ENCODE results near the gene CARNS1. TPM values are rescaled to one million over a fixed set of nuclear protein-coding genes. Genes with fewer than 3 reads are reported as not detected.

The CARNS1 gene
- total and polyA plus RNA-seq, 9 of the 15 experiments (the other 6 are each of a cell fraction or from before 2014, with no cell fraction given) = 0.01 to 0.18 (median 0.06) TPM; not detected in 3

DNA sequence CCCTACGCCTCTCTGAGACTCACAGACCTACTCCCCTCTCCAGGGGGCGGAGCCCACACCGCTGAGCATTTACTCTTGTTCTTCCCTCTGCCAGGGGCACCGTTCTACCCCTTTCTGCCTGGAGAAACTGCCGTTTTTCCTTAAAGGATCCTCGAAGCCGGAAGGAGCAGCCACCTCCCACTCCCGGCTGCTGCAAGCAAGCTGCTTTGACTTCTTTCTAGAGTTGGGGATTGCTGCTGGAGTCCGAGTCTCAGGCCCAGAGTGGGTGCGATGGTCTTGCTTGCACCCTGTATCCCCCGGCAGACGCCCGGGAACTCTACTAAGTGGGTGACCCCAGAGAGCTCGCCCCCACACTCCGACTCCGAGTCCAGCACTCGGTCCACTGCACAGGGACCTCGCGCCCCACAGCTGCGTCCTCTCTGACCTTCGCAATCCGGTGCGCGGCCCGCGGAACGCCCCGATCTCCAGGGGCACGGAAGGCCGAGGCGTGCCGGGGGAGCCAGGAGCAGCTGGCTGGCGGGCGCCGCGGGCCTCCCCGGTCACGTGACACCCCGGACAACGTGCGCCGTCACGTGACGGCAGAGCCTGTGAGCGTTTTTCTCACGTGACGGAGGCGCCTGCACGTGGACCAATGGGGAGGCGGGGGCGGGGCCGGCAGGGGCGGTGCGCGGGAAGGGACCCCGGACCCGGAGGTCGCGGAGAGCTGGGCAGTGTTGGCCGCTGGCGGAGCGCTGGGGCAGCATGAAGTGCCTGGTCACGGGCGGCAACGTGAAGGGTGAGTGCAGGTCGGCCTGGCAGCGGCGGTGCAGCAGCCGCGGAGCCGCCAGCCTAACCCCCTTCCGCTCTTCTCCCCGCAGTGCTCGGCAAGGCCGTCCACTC lies 23.9 kb upstream of the CARNS1 start, which contains the start of gene RAD9A (continued):
- TF ChIP-seq, protein P1, sequence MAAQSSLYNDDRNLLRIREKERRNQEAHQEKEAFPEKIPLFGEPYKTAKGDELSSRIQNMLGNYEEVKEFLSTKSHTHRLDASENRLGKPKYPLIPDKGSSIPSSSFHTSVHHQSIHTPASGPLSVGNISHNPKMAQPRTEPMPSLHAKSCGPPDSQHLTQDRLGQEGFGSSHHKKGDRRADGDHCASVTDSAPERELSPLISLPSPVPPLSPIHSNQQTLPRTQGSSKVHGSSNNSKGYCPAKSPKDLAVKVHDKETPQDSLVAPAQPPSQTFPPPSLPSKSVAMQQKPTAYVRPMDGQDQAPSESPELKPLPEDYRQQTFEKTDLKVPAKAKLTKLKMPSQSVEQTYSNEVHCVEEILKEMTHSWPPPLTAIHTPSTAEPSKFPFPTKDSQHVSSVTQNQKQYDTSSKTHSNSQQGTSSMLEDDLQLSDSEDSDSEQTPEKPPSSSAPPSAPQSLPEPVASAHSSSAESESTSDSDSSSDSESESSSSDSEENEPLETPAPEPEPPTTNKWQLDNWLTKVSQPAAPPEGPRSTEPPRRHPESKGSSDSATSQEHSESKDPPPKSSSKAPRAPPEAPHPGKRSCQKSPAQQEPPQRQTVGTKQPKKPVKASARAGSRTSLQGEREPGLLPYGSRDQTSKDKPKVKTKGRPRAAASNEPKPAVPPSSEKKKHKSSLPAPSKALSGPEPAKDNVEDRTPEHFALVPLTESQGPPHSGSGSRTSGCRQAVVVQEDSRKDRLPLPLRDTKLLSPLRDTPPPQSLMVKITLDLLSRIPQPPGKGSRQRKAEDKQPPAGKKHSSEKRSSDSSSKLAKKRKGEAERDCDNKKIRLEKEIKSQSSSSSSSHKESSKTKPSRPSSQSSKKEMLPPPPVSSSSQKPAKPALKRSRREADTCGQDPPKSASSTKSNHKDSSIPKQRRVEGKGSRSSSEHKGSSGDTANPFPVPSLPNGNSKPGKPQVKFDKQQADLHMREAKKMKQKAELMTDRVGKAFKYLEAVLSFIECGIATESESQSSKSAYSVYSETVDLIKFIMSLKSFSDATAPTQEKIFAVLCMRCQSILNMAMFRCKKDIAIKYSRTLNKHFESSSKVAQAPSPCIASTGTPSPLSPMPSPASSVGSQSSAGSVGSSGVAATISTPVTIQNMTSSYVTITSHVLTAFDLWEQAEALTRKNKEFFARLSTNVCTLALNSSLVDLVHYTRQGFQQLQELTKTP (IDR thresholded peaks at IDR 0.05; ENCODE audit: low read depth in 1 of 2, partially characterized antibody in 2 of 2) = no peak
- TF ChIP-seq WHSC1 (IDR thresholded peaks at IDR 0.05; ENCODE audit: low read length) = no peak
- TF ChIP-seq TCF7 (IDR thresholded peaks at IDR 0.05; ENCODE audit: borderline replicate concordance) = 0 out of 2 replicates have a peak, but pooled peaks have one; percentile 65
- TF ChIP-seq TSC22D4 (tag; IDR thresholded peaks at IDR 0.05) = no peak
- TF ChIP-seq, protein P2, sequence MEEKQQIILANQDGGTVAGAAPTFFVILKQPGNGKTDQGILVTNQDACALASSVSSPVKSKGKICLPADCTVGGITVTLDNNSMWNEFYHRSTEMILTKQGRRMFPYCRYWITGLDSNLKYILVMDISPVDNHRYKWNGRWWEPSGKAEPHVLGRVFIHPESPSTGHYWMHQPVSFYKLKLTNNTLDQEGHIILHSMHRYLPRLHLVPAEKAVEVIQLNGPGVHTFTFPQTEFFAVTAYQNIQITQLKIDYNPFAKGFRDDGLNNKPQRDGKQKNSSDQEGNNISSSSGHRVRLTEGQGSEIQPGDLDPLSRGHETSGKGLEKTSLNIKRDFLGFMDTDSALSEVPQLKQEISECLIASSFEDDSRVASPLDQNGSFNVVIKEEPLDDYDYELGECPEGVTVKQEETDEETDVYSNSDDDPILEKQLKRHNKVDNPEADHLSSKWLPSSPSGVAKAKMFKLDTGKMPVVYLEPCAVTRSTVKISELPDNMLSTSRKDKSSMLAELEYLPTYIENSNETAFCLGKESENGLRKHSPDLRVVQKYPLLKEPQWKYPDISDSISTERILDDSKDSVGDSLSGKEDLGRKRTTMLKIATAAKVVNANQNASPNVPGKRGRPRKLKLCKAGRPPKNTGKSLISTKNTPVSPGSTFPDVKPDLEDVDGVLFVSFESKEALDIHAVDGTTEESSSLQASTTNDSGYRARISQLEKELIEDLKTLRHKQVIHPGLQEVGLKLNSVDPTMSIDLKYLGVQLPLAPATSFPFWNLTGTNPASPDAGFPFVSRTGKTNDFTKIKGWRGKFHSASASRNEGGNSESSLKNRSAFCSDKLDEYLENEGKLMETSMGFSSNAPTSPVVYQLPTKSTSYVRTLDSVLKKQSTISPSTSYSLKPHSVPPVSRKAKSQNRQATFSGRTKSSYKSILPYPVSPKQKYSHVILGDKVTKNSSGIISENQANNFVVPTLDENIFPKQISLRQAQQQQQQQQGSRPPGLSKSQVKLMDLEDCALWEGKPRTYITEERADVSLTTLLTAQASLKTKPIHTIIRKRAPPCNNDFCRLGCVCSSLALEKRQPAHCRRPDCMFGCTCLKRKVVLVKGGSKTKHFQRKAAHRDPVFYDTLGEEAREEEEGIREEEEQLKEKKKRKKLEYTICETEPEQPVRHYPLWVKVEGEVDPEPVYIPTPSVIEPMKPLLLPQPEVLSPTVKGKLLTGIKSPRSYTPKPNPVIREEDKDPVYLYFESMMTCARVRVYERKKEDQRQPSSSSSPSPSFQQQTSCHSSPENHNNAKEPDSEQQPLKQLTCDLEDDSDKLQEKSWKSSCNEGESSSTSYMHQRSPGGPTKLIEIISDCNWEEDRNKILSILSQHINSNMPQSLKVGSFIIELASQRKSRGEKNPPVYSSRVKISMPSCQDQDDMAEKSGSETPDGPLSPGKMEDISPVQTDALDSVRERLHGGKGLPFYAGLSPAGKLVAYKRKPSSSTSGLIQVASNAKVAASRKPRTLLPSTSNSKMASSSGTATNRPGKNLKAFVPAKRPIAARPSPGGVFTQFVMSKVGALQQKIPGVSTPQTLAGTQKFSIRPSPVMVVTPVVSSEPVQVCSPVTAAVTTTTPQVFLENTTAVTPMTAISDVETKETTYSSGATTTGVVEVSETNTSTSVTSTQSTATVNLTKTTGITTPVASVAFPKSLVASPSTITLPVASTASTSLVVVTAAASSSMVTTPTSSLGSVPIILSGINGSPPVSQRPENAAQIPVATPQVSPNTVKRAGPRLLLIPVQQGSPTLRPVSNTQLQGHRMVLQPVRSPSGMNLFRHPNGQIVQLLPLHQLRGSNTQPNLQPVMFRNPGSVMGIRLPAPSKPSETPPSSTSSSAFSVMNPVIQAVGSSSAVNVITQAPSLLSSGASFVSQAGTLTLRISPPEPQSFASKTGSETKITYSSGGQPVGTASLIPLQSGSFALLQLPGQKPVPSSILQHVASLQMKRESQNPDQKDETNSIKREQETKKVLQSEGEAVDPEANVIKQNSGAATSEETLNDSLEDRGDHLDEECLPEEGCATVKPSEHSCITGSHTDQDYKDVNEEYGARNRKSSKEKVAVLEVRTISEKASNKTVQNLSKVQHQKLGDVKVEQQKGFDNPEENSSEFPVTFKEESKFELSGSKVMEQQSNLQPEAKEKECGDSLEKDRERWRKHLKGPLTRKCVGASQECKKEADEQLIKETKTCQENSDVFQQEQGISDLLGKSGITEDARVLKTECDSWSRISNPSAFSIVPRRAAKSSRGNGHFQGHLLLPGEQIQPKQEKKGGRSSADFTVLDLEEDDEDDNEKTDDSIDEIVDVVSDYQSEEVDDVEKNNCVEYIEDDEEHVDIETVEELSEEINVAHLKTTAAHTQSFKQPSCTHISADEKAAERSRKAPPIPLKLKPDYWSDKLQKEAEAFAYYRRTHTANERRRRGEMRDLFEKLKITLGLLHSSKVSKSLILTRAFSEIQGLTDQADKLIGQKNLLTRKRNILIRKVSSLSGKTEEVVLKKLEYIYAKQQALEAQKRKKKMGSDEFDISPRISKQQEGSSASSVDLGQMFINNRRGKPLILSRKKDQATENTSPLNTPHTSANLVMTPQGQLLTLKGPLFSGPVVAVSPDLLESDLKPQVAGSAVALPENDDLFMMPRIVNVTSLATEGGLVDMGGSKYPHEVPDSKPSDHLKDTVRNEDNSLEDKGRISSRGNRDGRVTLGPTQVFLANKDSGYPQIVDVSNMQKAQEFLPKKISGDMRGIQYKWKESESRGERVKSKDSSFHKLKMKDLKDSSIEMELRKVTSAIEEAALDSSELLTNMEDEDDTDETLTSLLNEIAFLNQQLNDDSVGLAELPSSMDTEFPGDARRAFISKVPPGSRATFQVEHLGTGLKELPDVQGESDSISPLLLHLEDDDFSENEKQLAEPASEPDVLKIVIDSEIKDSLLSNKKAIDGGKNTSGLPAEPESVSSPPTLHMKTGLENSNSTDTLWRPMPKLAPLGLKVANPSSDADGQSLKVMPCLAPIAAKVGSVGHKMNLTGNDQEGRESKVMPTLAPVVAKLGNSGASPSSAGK (IDR thresholded peaks at IDR 0.05) = peak; percentile 97
- no peak for TF ChIP-seq TFAM (CRISPR knock-in tag; conservative IDR thresholded peaks at IDR 0.05)
- TF ChIP-seq KAT2B (IDR thresholded peaks at IDR 0.05; ENCODE audit: low read depth, low read length) = no peak
- TF ChIP-seq SMARCB1 (IDR thresholded peaks at IDR 0.05; ENCODE audit: insufficient read length, low read depth) = no peak
- TF ChIP-seq ELF1 (tag; IDR thresholded peaks at IDR 0.05) = peak; percentile 33; the same call in 1 of the 2 replicates
- TF ChIP-seq CBFA2T3 (IDR thresholded peaks at IDR 0.05) = peak; percentile 30; the same call in 1 of the 2 replicates
- no peak for TF ChIP-seq POU5F1 (IDR thresholded peaks at IDR 0.05; ENCODE audit: borderline replicate concordance, low read depth, low read length, partially characterized antibody)
- no peak for TF ChIP-seq POLR2AphosphoS2 (IDR thresholded peaks at IDR 0.05; ENCODE audit: low read length)

Measured in K562 (cell line).